Activated CD8-positive, alpha-beta memory T cell treated with anti-CD3 and anti-CD28 coated beads, Interleukin-2, amount 50 U/mL, for 24 hours (primary cell): ENCODE results near the gene KIF1A.
"Not testable (repeated sequence)": the region's sequence is repeated elsewhere in the genome, so short reads cannot be mapped to it uniquely, and the experiment has no call there.

Experiments used
- DNase-seq: peaks from one replicate; pipeline ENCODE4 v3.0.0-alpha.2; 2020; ENCODE audit errors: extremely low read depth

KIF1A gene

GRCh38 chr2:240703417-240704341, 116.3 kb downstream of the KIF1A start:
- no peak for DNase-seq

GRCh38 chr2:240702640-240703011, 117.4 kb downstream of the KIF1A start:
- no peak for DNase-seq

GRCh38 chr2:240701736-240702639, 118.0 kb downstream of the KIF1A start:
- DNase-seq: no peak

- DNase-seq: no peak
Observed at GRCh38 chr2:240701091-240701735, 118.8 kb downstream of the KIF1A start.

GRCh38 chr2:240700616-240701015, 119.4 kb downstream of the KIF1A start:
- DNase-seq: not testable (repeated sequence)

- not testable (repeated sequence) for DNase-seq
Observed at GRCh38 chr2:240699835-240700234, 120.2 kb downstream of the KIF1A start.

- not testable (repeated sequence) for DNase-seq
Observed at GRCh38 chr2:240698852-240699561, 121.0 kb downstream of the KIF1A start.

GRCh38 chr2:240696469-240696868, 123.5 kb downstream of the KIF1A start:
- DNase-seq: not testable (repeated sequence)

- DNase-seq: not testable (repeated sequence)
Observed at GRCh38 chr2:240695593-240695992, 124.4 kb downstream of the KIF1A start.

- not testable (repeated sequence) for DNase-seq
Observed at GRCh38 chr2:240694304-240694703, 125.7 kb downstream of the KIF1A start.

- not testable (repeated sequence) for DNase-seq
Observed at GRCh38 chr2:240692583-240693561, 127.1 kb downstream of the KIF1A start.

GRCh38 chr2:240691631-240692420, 128.2 kb downstream of the KIF1A start, which contains the start of gene AQP12A:
Gene AQP12A, plus strand, starts transcription at chr2:240691866. Its CDS starts 48 bp downstream, at chr2:240691914.
- DNase-seq: not testable (repeated sequence)

GRCh38 chr2:240691075-240691427, 129.0 kb downstream of the KIF1A start:
- not testable (repeated sequence) for DNase-seq

- DNase-seq: not testable (repeated sequence)
Observed at GRCh38 chr2:240690421-240691074, 129.5 kb downstream of the KIF1A start.

- DNase-seq: no peak
Observed at GRCh38 chr2:240689975-240690374, 130.0 kb downstream of the KIF1A start.

GRCh38 chr2:240688553-240688919, 131.5 kb downstream of the KIF1A start:
- no peak for DNase-seq

GRCh38 chr2:240687741-240688552, 132.1 kb downstream of the KIF1A start:
- no peak for DNase-seq
